ENCODE results near the gene LGALS9B. TPM values are rescaled to one million over a fixed set of nuclear protein-coding genes. Genes with fewer than 3 reads are reported as not detected.
"Not testable (repeated sequence)": the region's sequence is repeated elsewhere in the genome, so short reads cannot be mapped to it uniquely, and the experiment has no call there.

The LGALS9B gene
- not detected for total RNA-seq

DNA sequence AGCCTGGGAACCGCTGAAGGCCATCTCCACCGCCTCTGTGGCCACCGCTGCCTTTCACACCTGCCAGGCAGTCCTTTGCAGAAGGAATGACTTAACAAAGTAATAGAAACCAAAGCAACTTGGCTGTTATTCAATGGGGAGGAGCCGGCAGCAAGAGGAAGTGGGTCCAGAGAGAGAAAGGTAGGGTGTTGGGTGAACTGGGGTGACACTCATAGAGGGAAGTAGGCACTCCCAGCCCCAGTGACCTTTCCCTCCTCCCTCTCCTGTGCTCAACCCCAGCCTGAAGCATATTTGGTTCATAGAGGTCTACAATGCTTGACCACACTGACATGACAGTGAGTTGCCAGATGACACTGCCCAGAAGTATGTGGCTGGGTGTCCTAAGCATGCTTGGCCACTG lies at the start of gene LGALS9B:
TSS of gene LGALS9B (minus strand) at position 93 of the 400 bp plus-strand sequence. CDS start at position 24, 69 bp downstream.
- intact Hi-C loops (cut with DNase I); H3K9me3 ChIP-seq; DNase-seq; H3K27ac ChIP-seq; H3K27me3 ChIP-seq; ATAC-seq; H3K4me1 ChIP-seq; H3K4me3 ChIP-seq; H3K36me3 ChIP-seq (replicated peaks in 1 of 2; ENCODE audit: insufficient read depth in 1 of 2, low read depth in 2 of 2): not testable (repeated sequence)
- no CpG with 5 or more reads among the region's 4 CpGs for WGBS, 2 donors

DNA sequence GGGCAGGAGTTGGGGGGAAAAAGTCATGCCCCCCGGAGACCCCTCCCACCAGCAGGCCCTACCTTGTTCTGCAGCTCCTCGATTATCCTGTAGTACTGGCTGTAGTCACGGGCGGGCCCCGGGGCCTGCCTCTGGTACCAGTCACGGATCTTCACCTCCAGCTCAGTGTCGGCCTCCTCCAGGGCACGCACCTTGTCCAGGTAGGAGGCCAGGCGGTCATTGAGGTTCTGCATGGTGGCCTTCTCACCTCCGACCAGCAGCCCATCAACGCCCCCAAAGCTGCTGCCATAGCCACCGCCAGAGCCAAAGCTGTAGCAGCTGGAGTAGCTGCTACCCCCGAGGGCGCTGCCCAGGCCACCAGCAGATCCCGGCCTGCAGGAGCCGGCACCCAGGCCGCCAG lies 49.6 kb upstream of the LGALS9B start:
- H3K36me3 ChIP-seq (replicated peaks in 1 of 2; ENCODE audit: insufficient read depth in 1 of 2, low read depth in 2 of 2); H3K4me3 ChIP-seq; intact Hi-C loops (cut with DNase I); H3K27ac ChIP-seq; H3K27me3 ChIP-seq; DNase-seq; ATAC-seq; H3K4me1 ChIP-seq; H3K9me3 ChIP-seq: not testable (repeated sequence)
- 69 to 84% methylated on average over 2 to 14 of the region's 17 CpGs for WGBS, 2 donors

DNA sequence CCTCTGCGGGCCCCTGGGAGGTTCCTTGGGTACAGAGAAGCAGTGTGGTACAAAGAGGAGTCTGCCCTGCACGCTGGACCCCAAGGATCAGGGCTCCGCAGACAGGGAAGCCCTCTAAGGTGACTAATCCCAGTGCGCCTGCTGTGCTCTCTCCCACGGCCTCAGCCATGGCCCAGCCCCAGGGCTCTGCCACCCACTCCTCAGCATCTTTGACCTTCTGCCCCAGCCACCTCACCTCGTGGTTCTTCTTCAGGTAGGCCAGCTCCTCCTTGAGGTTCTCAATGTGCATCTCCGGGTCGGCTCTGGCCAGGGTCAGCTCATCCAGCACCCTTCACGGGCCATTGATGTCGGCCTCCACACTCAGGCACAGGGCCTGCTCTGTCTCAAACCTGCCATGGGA lies 47.8 kb upstream of the LGALS9B start:
- H3K4me1 ChIP-seq; ATAC-seq; H3K27me3 ChIP-seq; H3K9me3 ChIP-seq; H3K36me3 ChIP-seq (replicated peaks in 1 of 2; ENCODE audit: insufficient read depth in 1 of 2, low read depth in 2 of 2); H3K4me3 ChIP-seq; intact Hi-C loops (cut with DNase I); H3K27ac ChIP-seq; DNase-seq: not testable (repeated sequence)
- 68 to 70% methylated on average over 8 to 9 of the region's 10 CpGs for WGBS, 2 donors

DNA sequence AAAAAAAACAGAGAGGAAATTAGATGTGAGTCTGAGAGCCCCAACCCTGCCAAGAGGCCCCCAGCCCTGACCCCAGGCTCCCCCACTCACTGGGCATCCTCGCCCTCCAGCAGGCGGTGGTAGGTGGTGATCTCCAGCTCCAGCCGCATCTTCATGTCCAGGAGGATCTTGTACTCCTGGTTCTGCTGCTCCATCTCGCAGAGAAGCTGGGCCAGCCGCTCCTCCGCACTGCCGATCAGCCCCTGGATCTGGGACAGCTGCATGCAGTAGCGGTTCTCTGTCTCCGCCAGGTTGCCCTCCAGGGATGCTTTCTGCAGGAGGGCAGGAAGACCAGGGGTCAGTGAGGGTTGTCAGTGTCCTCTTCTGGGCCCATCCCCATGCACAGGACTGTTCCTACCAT lies 46.2 kb upstream of the LGALS9B start:
- H3K4me3 ChIP-seq; H3K27me3 ChIP-seq; ATAC-seq; H3K9me3 ChIP-seq; intact Hi-C loops (cut with DNase I); H3K36me3 ChIP-seq (replicated peaks in 1 of 2; ENCODE audit: insufficient read depth in 1 of 2, low read depth in 2 of 2); H3K4me1 ChIP-seq; DNase-seq; H3K27ac ChIP-seq: not testable (repeated sequence)
- WGBS, 2 donors = 46% methylated on average over 2 of the region's 9 CpGs; no CpG with 5 or more reads in 1 of the 2 donors

DNA sequence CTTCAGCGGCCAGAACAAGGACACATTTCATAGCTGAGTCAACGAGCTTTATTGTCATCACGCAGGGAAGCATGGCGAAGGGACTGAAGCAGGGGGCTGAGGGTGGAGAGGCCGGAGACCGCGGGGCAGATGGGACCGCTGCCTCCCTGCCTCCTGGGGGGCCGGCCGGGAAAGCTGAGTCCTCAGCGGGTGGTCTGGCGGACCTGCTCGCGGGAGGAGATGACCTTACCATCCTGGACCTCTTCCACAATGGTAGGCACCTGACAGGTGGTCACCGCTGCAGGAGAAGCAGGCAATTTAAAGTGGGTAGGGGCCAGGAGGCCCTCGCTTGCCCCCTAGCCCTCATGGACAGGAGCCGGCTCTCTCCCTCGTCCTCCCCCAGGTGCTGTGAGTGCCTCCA lies 45.0 kb upstream of the LGALS9B start:
- intact Hi-C loops (cut with DNase I); ATAC-seq; H3K9me3 ChIP-seq; H3K27ac ChIP-seq; H3K4me3 ChIP-seq; H3K27me3 ChIP-seq; H3K36me3 ChIP-seq (replicated peaks in 1 of 2; ENCODE audit: insufficient read depth in 1 of 2, low read depth in 2 of 2); H3K4me1 ChIP-seq; DNase-seq: not testable (repeated sequence)
- no CpG with 5 or more reads among the region's 18 CpGs for WGBS, 2 donors

DNA sequence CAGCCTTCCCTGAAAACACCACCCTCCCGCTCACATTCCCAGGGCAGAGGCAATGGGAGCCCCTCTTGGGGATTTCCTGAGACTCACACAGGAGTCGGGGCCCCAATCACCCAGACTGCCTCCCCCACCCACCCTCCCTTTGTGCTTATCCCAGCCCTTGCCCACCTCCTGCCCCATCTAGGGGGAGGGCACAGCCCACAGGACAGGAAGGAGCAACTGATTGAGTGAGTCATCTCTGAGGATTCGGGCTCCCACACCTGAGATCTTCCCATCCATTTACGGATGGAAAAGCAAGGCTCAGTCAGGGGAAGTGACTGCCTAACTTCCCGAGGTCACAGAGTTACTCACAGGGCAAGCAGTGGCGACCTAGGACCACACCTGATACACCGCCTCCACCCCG lies 44.4 kb upstream of the LGALS9B start:
- H3K4me1 ChIP-seq; DNase-seq; intact Hi-C loops (cut with DNase I); ATAC-seq; H3K9me3 ChIP-seq; H3K27me3 ChIP-seq; H3K36me3 ChIP-seq (replicated peaks in 1 of 2; ENCODE audit: insufficient read depth in 1 of 2, low read depth in 2 of 2); H3K4me3 ChIP-seq; H3K27ac ChIP-seq: not testable (repeated sequence)
- no CpG with 5 or more reads among the region's 8 CpGs for WGBS, 2 donors

DNA sequence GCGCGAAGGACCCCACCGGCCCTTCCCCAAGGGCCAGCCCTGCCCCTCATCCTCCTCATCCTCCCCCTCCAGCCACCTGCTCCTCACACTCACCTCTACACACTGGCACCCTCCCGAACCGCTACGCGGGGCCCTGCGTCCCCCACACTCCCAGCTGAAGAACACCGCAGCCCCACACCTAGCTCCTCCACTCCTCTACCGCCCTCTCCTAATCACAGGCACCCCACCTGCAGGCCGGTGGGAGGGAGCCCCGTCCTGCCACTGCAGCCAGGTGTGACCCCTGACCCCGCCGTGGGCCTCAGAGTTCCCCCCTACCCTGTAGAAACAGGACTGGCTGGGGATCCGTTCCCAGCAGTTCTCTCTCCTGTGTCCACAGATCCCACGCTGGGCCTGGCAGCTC lies 38.0 kb upstream of the LGALS9B start:
- WGBS, 2 donors = no CpG with 5 or more reads among the region's 16 CpGs
- H3K27ac ChIP-seq; H3K27me3 ChIP-seq; H3K36me3 ChIP-seq (replicated peaks in 1 of 2; ENCODE audit: insufficient read depth in 1 of 2, low read depth in 2 of 2); intact Hi-C loops (cut with DNase I); DNase-seq; H3K9me3 ChIP-seq; ATAC-seq; H3K4me1 ChIP-seq; H3K4me3 ChIP-seq: not testable (repeated sequence)

DNA sequence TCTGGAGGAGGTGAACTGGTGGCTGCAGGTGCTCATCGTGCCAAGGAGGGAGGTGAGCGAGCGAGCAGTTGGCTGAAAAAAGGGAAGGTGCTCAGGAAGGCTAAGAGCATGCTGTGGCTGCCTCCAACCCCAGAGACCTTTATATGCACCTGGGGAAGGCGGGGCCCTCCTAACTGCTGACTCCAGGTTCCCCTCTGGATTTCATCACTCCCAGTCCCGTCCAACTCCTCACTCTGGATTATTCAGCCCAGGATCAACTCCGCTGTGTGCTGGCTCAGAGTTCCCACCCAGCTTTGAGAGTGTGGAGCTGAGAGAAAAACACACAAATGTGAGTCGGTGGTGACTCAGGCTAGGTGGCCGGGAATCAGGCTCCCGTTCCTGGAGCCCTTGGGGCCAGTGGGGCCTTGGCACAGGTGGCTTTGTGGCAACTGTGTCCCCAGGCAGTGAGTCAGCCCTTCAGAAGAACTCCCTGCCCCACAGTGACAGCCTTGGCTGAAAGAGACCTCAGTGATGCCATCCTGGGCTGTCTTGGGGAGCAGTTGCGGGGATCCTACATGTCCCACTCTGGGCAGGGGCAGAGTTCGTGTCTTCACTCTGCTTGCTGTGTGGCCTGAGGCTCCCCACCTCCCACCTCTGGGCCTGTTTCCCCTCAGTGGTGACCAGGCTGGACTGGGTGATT lies 37.2 kb upstream of the LGALS9B start:
- H3K36me3 ChIP-seq (replicated peaks in 1 of 2; ENCODE audit: insufficient read depth in 1 of 2, low read depth in 2 of 2); DNase-seq; intact Hi-C loops (cut with DNase I); H3K4me1 ChIP-seq; H3K4me3 ChIP-seq; ATAC-seq; H3K27ac ChIP-seq; H3K9me3 ChIP-seq; H3K27me3 ChIP-seq: not testable (repeated sequence)
- no CpG with 5 or more reads among the region's 11 CpGs for WGBS, 2 donors

DNA sequence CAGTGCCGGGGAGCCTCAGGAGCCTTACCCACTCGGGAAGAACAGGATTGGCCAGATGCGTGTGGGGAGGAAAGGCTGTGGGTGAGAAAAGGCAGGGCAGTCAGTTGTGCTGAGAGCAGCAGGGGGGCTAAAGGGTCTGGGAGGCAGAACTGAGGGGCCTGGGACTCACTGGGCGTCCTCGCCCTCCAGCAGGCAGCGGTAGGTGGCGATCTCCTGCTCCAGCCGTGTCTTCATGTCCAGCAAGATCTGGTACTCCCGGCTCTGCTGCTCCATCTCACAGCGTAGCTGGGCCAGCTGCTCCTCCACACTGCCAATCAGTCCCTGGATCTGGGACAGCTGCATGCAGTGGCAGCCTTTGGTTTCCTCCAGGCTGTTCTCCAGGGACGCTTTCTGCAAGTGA lies 34.6 kb upstream of the LGALS9B start:
- H3K4me3 ChIP-seq; ATAC-seq; H3K9me3 ChIP-seq; H3K27me3 ChIP-seq; H3K4me1 ChIP-seq; H3K27ac ChIP-seq; intact Hi-C loops (cut with DNase I); H3K36me3 ChIP-seq (replicated peaks in 1 of 2; ENCODE audit: insufficient read depth in 1 of 2, low read depth in 2 of 2); DNase-seq: not testable (repeated sequence)
- 44 to 50% methylated on average over 2 to 3 of the region's 11 CpGs for WGBS, 2 donors

DNA sequence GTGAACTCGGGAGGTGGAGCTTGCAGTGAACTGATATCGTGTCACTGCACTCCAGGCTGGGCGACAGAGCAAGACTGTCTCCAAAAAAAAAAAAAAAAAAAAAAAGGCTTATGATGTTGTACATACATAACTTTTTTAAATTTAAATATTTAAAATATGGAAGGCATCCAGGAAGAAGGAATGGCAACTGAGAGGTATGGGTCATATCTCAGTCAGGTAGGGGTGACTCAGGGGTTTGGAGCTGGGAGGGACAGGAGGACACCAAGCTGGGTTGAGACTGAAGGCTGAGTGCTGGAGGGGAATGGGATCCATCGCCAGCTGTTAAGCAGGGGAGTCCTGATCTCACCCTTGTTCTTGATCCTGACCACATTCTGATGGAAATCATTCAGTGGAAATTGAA lies 33.0 kb upstream of the LGALS9B start:
- DNase-seq; H3K9me3 ChIP-seq; intact Hi-C loops (cut with DNase I); ATAC-seq; H3K27me3 ChIP-seq; H3K27ac ChIP-seq; H3K4me1 ChIP-seq; H3K36me3 ChIP-seq (replicated peaks in 1 of 2; ENCODE audit: insufficient read depth in 1 of 2, low read depth in 2 of 2); H3K4me3 ChIP-seq: not testable (repeated sequence)
- 52 to 55% methylated on average over 4 of the region's 4 CpGs for WGBS, 2 donors

DNA sequence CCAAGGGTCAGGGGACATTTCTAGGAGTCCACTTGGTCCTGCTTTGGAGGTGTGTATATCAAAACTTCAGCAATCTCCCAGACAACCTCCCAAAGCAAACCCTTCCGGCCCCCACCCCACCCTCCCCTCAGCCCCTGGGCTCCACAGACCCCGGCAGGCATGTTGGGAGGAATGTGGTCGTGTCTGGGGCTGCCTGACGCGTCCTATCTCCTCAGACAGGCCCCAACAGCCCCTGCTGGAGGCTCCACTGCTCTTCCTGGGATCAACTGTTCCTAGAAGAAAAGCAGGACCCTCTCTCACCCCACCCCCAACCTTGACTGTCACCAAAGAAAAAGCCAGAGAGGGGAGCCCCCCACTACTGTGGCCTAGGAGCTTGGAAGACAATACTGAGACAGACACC lies 28.1 kb upstream of the LGALS9B start:
- 51% methylated on average over 4 of the region's 5 CpGs; no CpG with 5 or more reads in 1 of the 2 donors for WGBS, 2 donors
- not testable (repeated sequence) for ATAC-seq

DNA sequence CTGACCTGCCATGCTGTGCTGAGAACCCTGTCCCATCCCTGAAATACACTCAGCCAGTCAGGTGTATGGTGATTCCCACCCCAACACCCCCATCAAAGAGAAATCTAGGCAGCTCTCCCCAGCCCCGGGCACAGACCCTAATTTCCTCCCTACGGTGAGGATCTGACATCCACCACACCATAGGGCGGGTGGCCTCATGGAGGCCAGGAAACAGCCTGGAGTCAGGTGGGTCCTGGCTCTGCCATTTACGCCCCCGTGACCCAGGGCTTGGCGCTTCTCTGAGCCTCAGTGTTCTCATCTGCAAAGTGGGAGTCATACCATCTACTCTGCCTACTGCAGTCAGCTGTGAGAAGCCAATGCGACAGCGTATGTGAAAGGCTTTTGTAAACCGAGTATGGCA lies 27.4 kb upstream of the LGALS9B start:
- H3K4me1 ChIP-seq; H3K36me3 ChIP-seq (replicated peaks in 1 of 2; ENCODE audit: insufficient read depth in 1 of 2, low read depth in 2 of 2); H3K9me3 ChIP-seq; DNase-seq; intact Hi-C loops (cut with DNase I); H3K27me3 ChIP-seq; H3K4me3 ChIP-seq; H3K27ac ChIP-seq; ATAC-seq: not testable (repeated sequence)
- 72% methylated on average over 2 of the region's 9 CpGs; no CpG with 5 or more reads in 1 of the 2 donors for WGBS, 2 donors

More for the DNA sequence above, 28.1 kb upstream of the LGALS9B start:
- H3K36me3 ChIP-seq (replicated peaks in 1 of 2; ENCODE audit: insufficient read depth in 1 of 2, low read depth in 2 of 2); H3K27ac ChIP-seq; H3K27me3 ChIP-seq; H3K9me3 ChIP-seq; H3K4me1 ChIP-seq; H3K4me3 ChIP-seq; DNase-seq; intact Hi-C loops (cut with DNase I): not testable (repeated sequence)

Data from body of pancreas (tissue), 4 donors.